Endothelial cell of umbilical vein (primary cell): ENCODE data around the gene MYH3. TPM values are rescaled to one million over a fixed set of nuclear protein-coding genes. Genes with fewer than 3 reads are reported as not detected.

Experiments
- BruUV-seq: library from RNA; stranded (reverse); fragments of 400-500 nt; replicated peaks from 2 replicates; lab custom pipeline; 2021; lab: Mats Ljungman, UMichigan
- CTCF ChIA-PET: fragments of 300-600, 350-600 bp; sonication (Branson Sonifier 250); formaldehyde crosslinking; loops from one replicate; lab custom pipeline; 2021; ENCODE audit warnings: antibody characterized with exemption, inconsistent platforms; lab: Charles Lee
- POLR2A ChIA-PET: fragments of 300-600, 350-600 bp; sonication (Branson Sonifier 250); formaldehyde crosslinking; loops from one replicate; lab custom pipeline; 2021; ENCODE audit warnings: antibody characterized with exemption, inconsistent platforms; lab: Charles Lee
- DNase-seq: peaks from one replicate; pipeline ENCODE4 v3.0.0-alpha.2; 2011; ENCODE audit warnings: low read depth, low spot score
- FAIRE-seq: peaks from 2 replicates; lab custom pipeline; 2011; peaks lifted over from hg19 to GRCh38; lab: Jason Lieb, UNC
- H2AFZ ChIP-seq: 2 replicates; pipeline ENCODE4 v1.6.0; 2012; ENCODE audit warnings: low read depth, low read length, control low read depth, inconsistent platforms
- H3K27ac ChIP-seq: 2 replicates; pipeline ENCODE4 v1.5.1; 2011; ENCODE audit warnings: low read depth, mild to moderate bottlenecking, control low read depth, low read length, moderate library complexity; ENCODE audit not compliant: insufficient read depth
- H3K27me3 ChIP-seq, 2 experiments: 2 replicates each; pipeline versions ENCODE4 v1.6.0 to v1.6.1; 2011; ENCODE audit warnings: low read length in 2 of 2, mixed read lengths in 1 of 2; ENCODE audit not compliant: control insufficient read depth in 2 of 2, insufficient read depth in 2 of 2
- H3K36me3 ChIP-seq, 2 experiments: 2 replicates in 1 of 2; 3 replicates in 1 of 2; pipeline ENCODE4 v1.5.1; 2011; ENCODE audit warnings: low read length in 2 of 2, mild to moderate bottlenecking in 1 of 2, moderate library complexity in 1 of 2; ENCODE audit not compliant: control insufficient read depth in 2 of 2, insufficient read depth in 2 of 2; ENCODE audit errors: extremely low read depth in 1 of 2
- H3K4me1 ChIP-seq: 3 replicates; pipeline ENCODE4 v1.5.1; 2011; ENCODE audit warnings: mild to moderate bottlenecking, low read length; ENCODE audit not compliant: control insufficient read depth, insufficient read depth; ENCODE audit errors: extremely low read depth
- H3K4me2 ChIP-seq: 2 replicates; pipeline ENCODE4 v1.6.1; 2011; ENCODE audit warnings: low read length, control low read depth, mixed read lengths; ENCODE audit not compliant: insufficient read depth
- H3K4me3 ChIP-seq, 3 experiments: fragments of 200-600 bp in 1 of 3; sonication (generic), shearing (Covaris generic) in 1 of 3; replicated peaks in 1 of 3; 2 replicates each; pipeline ENCODE4 v1.5.1; 2011 to 2016; ENCODE audit warnings: control low read depth in 3 of 3, low read length in 3 of 3, mild to moderate bottlenecking in 2 of 3, inconsistent platforms in 1 of 3, low read depth in 1 of 3, moderate library complexity in 1 of 3; ENCODE audit not compliant: insufficient read depth in 1 of 3
- H3K79me2 ChIP-seq: 2 replicates; pipeline ENCODE4 v1.6.0; 2012; ENCODE audit warnings: low read length, inconsistent platforms; ENCODE audit not compliant: control insufficient read depth, insufficient read depth
- H3K9ac ChIP-seq: replicated peaks from 2 replicates; pipeline ENCODE3; 2011; ENCODE audit warnings: low read length, control low read depth; ENCODE audit not compliant: insufficient read depth; ENCODE audit errors: extremely low read depth
- H3K9me1 ChIP-seq: replicated peaks from 3 replicates; pipeline ENCODE4 v1.6.0; 2011; ENCODE audit warnings: mild to moderate bottlenecking, low read length; ENCODE audit not compliant: control insufficient read depth, insufficient read depth; ENCODE audit errors: extremely low read depth
- H3K9me3 ChIP-seq: replicated peaks from 2 replicates; pipeline ENCODE4 v1.5.1; 2012; ENCODE audit warnings: low read length, inconsistent platforms; ENCODE audit not compliant: control insufficient read depth, insufficient read depth
- H4K20me1 ChIP-seq: replicated peaks from 2 replicates; pipeline ENCODE3; 2011; ENCODE audit warnings: mild to moderate bottlenecking, low read length; ENCODE audit not compliant: control insufficient read depth, insufficient read depth; ENCODE audit errors: extremely low read depth
- CTCF ChIP-seq, 2 donors: IDR thresholded peaks; 1 replicate in 1 of 2; 2 replicates in 1 of 2; pipeline ENCODE4 v1.5.1; 2011; ENCODE audit warnings: low read length in 2 of 2, mild to moderate bottlenecking in 2 of 2, moderate library complexity in 2 of 2, control low read depth in 1 of 2, inconsistent platforms in 1 of 2, low read depth in 1 of 2; ENCODE audit not compliant: insufficient read depth in 1 of 2; ENCODE audit errors: extremely low read depth in 1 of 2
- EZH2 ChIP-seq: IDR thresholded peaks from 2 replicates; pipeline ENCODE4 v1.6.1; 2012; ENCODE audit warnings: borderline replicate concordance, low read depth, mild to moderate bottlenecking, moderate library complexity, low read length, inconsistent platforms; ENCODE audit not compliant: severe bottlenecking
- FOS ChIP-seq: IDR thresholded peaks from 2 replicates; pipeline ENCODE4 v1.6.1; 2011; ENCODE audit warnings: mild to moderate bottlenecking, low read length, moderate library complexity, borderline replicate concordance; ENCODE audit not compliant: insufficient read depth
- GATA2 ChIP-seq: IDR thresholded peaks from 2 replicates; pipeline ENCODE4 v1.7.0; 2011; ENCODE audit warnings: low read depth, mild to moderate bottlenecking, moderate library complexity, mixed read lengths, low read length; ENCODE audit not compliant: insufficient read length, insufficient read depth
- JUN ChIP-seq: IDR thresholded peaks from 2 replicates; pipeline ENCODE4 v1.6.1; 2011; ENCODE audit warnings: borderline replicate concordance, low read depth; ENCODE audit not compliant: insufficient read length, insufficient read depth
- MYC ChIP-seq: IDR thresholded peaks from one replicate; pipeline ENCODE4 v1.6.1; 2011; ENCODE audit warnings: mild to moderate bottlenecking, low read depth, low read length
- POLR2A ChIP-seq: IDR thresholded peaks from 2 replicates; pipeline ENCODE4 v1.6.1; 2012; ENCODE audit warnings: low read depth, mild to moderate bottlenecking, control low read depth, low read length
- dilution Hi-C: fragments of 300-500 bp; cut with MboI; formaldehyde crosslinking; loops from one replicate; pipeline ENCODE4 v1.15.0; 2019; ENCODE audit warnings: low sequenced_read_pairs; ENCODE audit not compliant: extremely low pct_ligation_motif_present
- intact Hi-C: fragments of 100-400 bp; cut with micrococcal nuclease; formaldehyde crosslinking; loops from one replicate; pipeline ENCODE4 v1.10.0; 2022
- polyA plus RNA-seq, 4 experiments: library from polyadenylated mRNA; depleted of rRNA in 3 of 4; stranded (reverse) in 3 of 4; unstranded in 1 of 4; fragments of >200 nt; gene quantifications; 2 replicates each; pipeline versions ENCODE4 v1.2.1 to v1.2.3, GENCODE V29; 2011 to 2012; ENCODE audit warnings: missing spikeins in 1 of 4
- total RNA-seq: library from RNA; stranded (reverse); gene quantifications from 2 replicates; pipeline ENCODE4 v1.2.3, GENCODE V29; 2021
- TF ChIP-seq, protein P1 (sequence below): IDR thresholded peaks from 2 replicates; pipeline ENCODE4 v1.6.1; 2011; ENCODE audit not compliant: insufficient read depth, insufficient read length

Gene MYH3
- total and polyA plus RNA-seq, 2 donors (not counting 3 experiments of a cell fraction or from before 2014, with no cell fraction given) = 0.65 to 0.73 TPM

- no peaks in the 10 kb centered on the region for H3K36me3 ChIP-seq
- CTCF ChIA-PET = no interaction called here
- no peaks in the 10 kb centered on the region for H3K27me3 ChIP-seq
- H3K27ac ChIP-seq = no peak overlapping the region
- no peaks in the 10 kb centered on the region for H3K79me2 ChIP-seq
- intact Hi-C loops (no loop called here), dilution Hi-C loops (no loop called here)
- H3K9me3 ChIP-seq = no peaks in the 10 kb centered on the region
- no peak overlapping the region for H3K4me3 ChIP-seq
- H3K4me1 ChIP-seq = no peaks in the 10 kb centered on the region
- H3K9ac ChIP-seq = no peak overlapping the region
- H3K4me2 ChIP-seq = no peak overlapping the region
- H3K9me1 ChIP-seq = no peaks in the 10 kb centered on the region
- TF ChIP-seq EZH2 (no peak), MYC (no peak), JUN (no peak), GATA2 (no peak), CTCF (IDR thresholded peaks at IDR 0.05; ENCODE audit: extremely low read depth in 1 of 2, insufficient read depth in 1 of 2, low read depth in 1 of 2, low read length in 2 of 2) (no peak), POLR2A (no peak), FOS (no peak)
- TF ChIP-seq, protein P1, sequence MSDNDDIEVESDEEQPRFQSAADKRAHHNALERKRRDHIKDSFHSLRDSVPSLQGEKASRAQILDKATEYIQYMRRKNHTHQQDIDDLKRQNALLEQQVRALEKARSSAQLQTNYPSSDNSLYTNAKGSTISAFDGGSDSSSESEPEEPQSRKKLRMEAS = no peak
- no peak for DNase-seq
- no peak overlapping the region for H2AFZ ChIP-seq
- no TSS peak for BruUV-seq
- no peak for FAIRE-seq
- POLR2A ChIA-PET = interaction anchor here (0.7 kb wide), 1 partner anchor 209 kb away, joined by 3 read pairs; no protein-coding TSS in a partner anchor
- no peaks in the 10 kb centered on the region for H4K20me1 ChIP-seq
Measured at GRCh38 chr17:10585529-10585928, 71.6 kb downstream of the MYH3 start.
